GM19099 (cell line): Measurements from ENCODE around the gene TMEM178A.

Source experiments
- POLR2A ChIP-seq: IDR thresholded peaks from 3 replicates; pipeline ENCODE4 v1.6.1; 2011; ENCODE audit warnings: low read depth; ENCODE audit not compliant: insufficient read length; ENCODE audit errors: extremely low read depth

The TMEM178A gene

DNA sequence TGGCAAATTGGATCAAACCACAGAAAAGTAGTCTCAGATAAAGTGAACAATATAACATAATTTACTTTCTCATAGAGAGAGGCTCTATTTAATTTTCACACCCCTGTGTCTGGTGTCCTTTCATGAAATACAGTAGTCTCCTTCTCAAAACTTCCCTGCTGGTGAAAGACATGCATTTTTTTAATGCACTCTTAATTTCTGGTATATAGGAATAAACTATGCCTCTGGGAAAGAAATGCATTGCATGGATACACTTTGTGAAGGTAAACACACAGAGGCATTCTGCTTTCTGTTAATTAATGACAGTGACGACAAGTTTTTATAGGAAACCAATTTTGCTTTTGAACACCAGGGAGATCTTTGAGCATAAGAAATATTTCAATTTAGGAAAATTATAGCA is 24.1 kb upstream of the TMEM178A start:
- TF ChIP-seq POLR2A, result no peak

DNA sequence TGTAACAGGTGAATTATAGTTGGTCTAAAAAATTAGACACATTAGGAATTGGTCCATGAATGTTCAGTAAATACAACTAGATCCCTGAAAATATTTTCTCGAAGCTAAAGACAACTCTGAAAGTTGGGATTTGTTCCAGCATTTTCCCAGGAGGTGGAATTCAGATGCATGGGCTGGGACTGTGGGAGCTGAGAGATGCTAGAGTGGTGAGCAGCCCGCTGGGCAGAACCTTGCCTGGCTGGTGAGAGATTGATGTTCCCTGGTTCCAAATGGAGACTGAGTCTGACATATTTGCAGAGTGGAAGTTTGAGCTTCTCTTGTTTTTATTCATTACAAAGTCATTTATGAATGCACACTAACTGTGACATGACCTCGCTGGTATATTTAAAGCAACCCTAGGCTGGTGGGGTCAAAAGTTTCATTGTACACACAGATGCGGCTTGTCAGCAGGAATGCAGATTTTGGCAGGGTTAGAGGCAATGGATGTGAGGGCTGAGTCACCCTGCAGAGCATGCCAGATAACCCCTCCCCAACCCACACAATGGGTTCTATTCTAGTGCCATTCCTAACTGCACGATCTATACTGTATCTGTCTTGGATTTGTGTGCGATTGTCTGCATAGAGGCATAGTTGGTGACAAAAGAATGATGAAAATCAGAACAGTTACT is 23.5 kb upstream of the TMEM178A start:
- TF ChIP-seq POLR2A, result no peak

- no peak for TF ChIP-seq POLR2A
These were observed 19.9 kb upstream of the TMEM178A start for GRCh38 chr2:39645826-39646225.

GRCh38 chr2:39646267-39646666 is 19.4 kb upstream of the TMEM178A start:
- no peak for TF ChIP-seq POLR2A

- TF ChIP-seq POLR2A, result no peak
These were observed 18.5 kb upstream of the TMEM178A start for GRCh38 chr2:39647104-39647765.

DNA sequence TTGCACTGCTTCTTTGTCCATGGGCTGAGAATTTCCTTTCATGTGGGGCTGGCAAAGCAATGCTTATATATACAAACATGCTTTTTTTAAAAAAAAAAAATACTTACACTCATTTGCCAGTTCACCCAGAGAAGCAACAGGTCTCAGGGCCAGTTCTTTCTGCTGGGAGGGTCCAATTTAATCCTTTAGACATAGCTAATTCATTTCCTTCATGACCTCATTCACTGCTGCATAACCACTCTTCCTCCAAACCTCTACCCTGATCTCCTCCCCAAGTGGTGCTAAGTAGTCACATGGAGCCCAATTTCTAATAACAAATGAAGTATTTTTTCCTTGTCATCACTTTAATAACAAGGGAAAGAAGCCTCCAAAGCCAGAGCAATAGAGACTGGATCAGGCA is 17.1 kb upstream of the TMEM178A start:
- no peak for TF ChIP-seq POLR2A

- no peak for TF ChIP-seq POLR2A
These were observed 16.2 kb upstream of the TMEM178A start for GRCh38 chr2:39649511-39649910.

GRCh38 chr2:39650468-39650867 is 15.2 kb upstream of the TMEM178A start:
- TF ChIP-seq POLR2A, result no peak

GRCh38 chr2:39657287-39657937 is 8.3 kb upstream of the TMEM178A start:
- TF ChIP-seq POLR2A, result no peak

GRCh38 chr2:39658371-39658770 is 7.3 kb upstream of the TMEM178A start:
- no peak for TF ChIP-seq POLR2A

DNA sequence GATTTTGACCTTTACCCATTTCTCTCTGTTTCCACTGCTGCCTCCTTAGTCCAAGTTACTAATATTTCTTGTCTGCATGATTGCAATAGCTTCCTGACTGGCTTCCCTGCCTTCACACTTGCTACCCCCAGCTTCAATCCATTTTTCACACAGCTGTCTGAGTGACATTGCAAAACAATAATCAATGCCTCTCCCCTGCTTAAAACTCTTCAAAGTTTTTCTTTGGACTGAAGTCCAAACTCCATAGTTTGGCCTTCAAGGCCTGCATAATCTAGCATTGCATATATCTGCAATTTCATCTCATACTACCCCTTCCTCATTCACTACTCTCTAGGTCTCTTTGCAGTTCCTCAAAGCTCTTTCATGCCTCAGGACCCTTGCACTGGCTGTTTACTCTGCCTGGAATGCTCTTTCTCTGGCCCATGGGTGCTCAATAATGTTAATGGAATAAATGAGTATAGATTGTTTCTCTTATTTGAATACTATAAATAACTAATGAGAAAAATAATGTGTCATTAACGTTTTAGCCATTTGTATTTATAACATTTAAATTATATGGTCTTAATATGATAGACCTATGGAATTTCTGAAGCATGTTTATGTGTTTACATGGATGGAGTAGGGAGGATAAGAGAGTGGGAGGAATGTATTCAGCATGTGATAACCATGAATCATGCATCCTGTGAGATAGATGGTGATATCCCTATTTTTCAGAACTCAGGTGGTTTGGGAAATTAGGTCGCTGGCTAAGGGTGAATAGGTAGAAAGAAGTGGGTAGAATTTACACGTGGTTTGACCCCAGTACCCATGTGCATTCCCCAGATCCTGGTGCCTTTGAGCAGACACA is 5.7 kb upstream of the TMEM178A start:
- no peak for TF ChIP-seq POLR2A

DNA sequence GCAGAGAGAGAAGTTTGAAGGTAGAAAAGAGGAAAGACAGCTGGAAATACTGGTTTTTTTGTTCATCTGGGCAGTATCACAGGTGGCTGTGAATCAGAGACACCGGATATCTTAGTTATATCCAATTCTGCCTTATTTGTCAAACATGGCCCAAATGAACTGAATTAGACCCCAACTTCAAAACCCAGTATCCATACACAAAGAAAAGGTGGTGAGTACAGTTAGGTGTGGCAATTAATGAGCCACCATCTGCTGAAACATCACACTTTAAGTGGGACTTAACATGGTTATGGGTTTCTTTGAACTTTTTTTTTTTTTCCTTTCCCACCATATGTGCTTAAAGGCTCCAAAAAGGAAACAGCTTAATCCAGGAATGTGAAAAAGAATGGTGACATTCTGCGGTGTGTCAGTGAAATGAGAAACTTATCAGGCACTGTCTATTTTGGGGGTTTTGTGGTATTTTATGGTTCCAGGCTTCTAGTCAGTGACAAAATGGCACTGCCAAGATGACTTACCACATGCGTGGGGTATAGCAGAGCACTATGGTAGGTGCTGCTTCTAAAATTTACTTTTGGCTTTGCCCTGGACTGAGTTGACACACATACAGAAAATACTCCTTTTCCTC is 5.0 kb upstream of the TMEM178A start:
- TF ChIP-seq POLR2A, result no peak

DNA sequence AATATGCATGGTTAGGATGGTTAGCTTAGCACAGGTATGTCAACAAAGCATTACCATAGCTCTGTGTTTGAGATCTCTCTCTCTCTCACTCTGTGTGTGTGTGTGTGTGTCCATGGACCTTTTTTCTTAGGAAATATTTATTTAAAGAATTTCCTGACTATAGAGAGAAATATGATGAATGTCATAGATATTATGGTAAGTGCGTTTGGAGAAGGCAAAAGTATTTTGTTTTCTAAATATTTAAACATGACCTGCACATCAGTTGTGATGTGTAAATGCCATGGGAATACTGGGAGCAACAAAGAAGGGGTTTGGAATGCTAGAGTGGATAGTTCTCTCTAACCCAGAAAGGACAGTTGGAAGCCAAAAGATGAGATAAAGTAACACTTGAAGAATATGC is 3.9 kb upstream of the TMEM178A start:
- TF ChIP-seq POLR2A, result no peak

DNA sequence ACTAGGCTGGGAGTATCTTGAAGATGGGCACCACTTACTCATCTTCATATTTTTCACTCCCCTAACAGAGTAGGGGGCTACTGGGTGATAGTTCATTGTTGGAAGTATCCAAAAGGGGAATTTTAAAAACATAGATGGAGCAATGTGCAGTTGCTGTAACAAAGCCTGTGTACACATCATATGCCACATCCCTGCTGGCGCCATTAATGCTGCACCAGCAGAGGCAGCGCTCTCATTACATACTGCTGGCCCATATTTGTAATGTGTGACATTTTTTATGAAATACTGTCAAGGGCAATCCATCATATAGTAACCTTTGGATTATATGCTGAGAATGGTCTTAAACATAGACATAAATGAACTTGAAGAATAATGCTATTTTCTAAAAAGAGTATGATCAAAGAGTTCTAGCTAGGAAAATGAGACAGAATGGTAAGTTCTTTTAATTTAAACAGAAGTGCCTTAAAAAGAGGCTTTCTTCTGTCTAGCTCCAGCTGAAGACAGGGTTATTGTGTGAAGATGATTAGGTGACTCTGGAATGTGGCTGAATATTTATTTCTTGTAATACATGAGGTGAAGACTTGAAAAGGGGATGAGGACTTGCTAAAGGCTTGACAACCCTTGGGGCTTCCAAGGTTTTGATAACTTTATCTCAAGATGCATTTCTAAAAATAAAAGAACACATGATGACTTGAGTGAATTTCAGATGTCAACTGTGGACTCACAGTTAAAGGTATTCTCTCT is 2.4 kb upstream of the TMEM178A start:
- TF ChIP-seq POLR2A, result no peak

DNA sequence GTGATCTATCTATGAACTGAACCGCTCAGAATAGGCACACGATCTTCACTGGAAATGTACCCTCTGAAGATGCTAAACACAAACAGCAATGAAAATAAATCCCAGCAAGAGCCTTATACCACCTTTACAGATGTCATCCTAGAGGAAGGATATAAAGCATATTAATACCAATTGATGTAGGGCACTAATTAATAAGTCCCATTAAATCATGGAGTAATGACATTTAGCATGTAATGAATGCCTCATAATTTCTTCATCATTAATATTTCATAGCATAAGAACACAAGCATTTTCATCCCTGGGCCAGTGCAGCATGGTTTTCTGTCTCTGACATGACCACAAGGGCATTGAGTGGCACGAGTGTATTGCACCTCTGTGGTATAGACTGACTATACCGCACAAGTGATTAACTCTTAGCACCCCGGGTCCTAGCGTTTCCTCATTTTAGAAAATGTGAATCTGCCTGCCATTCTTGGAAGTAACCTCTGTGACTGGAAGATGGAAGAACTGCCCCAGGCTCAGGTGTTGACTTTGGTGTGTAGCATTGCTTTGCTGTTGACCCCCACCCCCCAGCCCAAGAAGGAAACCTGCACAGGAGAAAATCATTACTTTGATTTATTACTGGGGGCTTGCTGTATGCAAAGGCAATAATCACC is 1.4 kb upstream of the TMEM178A start:
- TF ChIP-seq POLR2A, result no peak
